HEK293 (cell line): ENCODE results near the gene FGF7.

Source experiments
- CTCF ChIA-PET: fragments of 350-600 bp; formaldehyde crosslinking; extraction: SDS; loops from one replicate; lab custom pipeline; 2021; ENCODE audit warnings: antibody characterized with exemption; lab: Yijun Ruan, JAX
- POLR2A ChIA-PET: fragments of 300-600 bp; formaldehyde crosslinking; extraction: SDS; loops from one replicate; lab custom pipeline; 2020; ENCODE audit warnings: antibody characterized with exemption, inconsistent platforms; lab: Yijun Ruan, JAX
- H3K27ac ChIP-seq: fragments of 200-500 bp; sonication (Bioruptor generic); 2 replicates; pipeline ENCODE4 v1.5.1; 2014; ENCODE audit warnings: low read depth, low read length, control low read depth, inconsistent platforms; ENCODE audit errors: extremely low read depth
- H3K36me3 ChIP-seq, 2 experiments: fragments of 200-500 bp in 1 of 2; sonication (Bioruptor generic) in 1 of 2; 1 replicate in 1 of 2; 2 replicates in 1 of 2; pipeline ENCODE4 v1.5.1; 2014 to 2017; ENCODE audit warnings: inconsistent platforms in 2 of 2, low read length in 2 of 2; ENCODE audit not compliant: control insufficient read depth in 2 of 2, insufficient read depth in 1 of 2
- H3K4me1 ChIP-seq: fragments of 200-500 bp; sonication (Bioruptor generic); 2 replicates; pipeline ENCODE4 v1.5.1; 2014; ENCODE audit warnings: mild to moderate bottlenecking, low read length, inconsistent platforms; ENCODE audit not compliant: control insufficient read depth, insufficient read depth
- H3K4me3 ChIP-seq: 2 replicates; pipeline ENCODE4 v1.5.1; 2011; ENCODE audit warnings: low read depth, mild to moderate bottlenecking, control low read depth, low read length, moderate library complexity
- H3K9me3 ChIP-seq: fragments of 200-500 bp; sonication (Bioruptor generic); 2 replicates; pipeline ENCODE4 v1.5.1; 2014; ENCODE audit warnings: low read depth, low read length, inconsistent platforms; ENCODE audit not compliant: control insufficient read depth, insufficient read depth
- HOXA7 ChIP-seq: sonication (generic); formaldehyde crosslinking; IDR thresholded peaks from 2 replicates; pipeline ENCODE4 v1.8.1; 2022; ENCODE audit warnings: missing genetic modification reagents, borderline replicate concordance
- HOXD13 ChIP-seq: sonication (generic); formaldehyde crosslinking; IDR thresholded peaks from 2 replicates; pipeline ENCODE4 v1.8.0; 2022; ENCODE audit warnings: missing genetic modification reagents, borderline replicate concordance
- MEIS1 ChIP-seq: sonication (generic); formaldehyde crosslinking; IDR thresholded peaks from 2 replicates; pipeline ENCODE4 v1.8.1; 2022; ENCODE audit warnings: missing genetic modification reagents, mild to moderate bottlenecking, borderline replicate concordance
- SETDB1 ChIP-seq: IDR thresholded peaks from one replicate; pipeline ENCODE4 v1.6.1; 2017; ENCODE audit warnings: mild to moderate bottlenecking, low read length, moderate library complexity, mixed read lengths; ENCODE audit not compliant: insufficient read length
- ZBTB10 ChIP-seq: fragments of 450-650 bp; formaldehyde crosslinking; IDR thresholded peaks from 2 replicates; pipeline ENCODE4 v1.5.1; 2016; ENCODE audit warnings: missing biosample characterization, missing genetic modification characterization
- ZIC2 ChIP-seq: fragments of 450-650 bp; formaldehyde crosslinking; IDR thresholded peaks from 2 replicates; pipeline ENCODE4 v1.5.1; 2016; ENCODE audit warnings: missing biosample characterization, missing genetic modification characterization
- ZNF211 ChIP-seq: fragments of 450-650 bp; formaldehyde crosslinking; IDR thresholded peaks from 2 replicates; pipeline ENCODE4 v1.5.1; 2016; ENCODE audit warnings: low read depth, missing biosample characterization, missing genetic modification characterization
- ZNF214 ChIP-seq: fragments of 450-650 bp; formaldehyde crosslinking; IDR thresholded peaks from 2 replicates; pipeline ENCODE4 v1.5.1; 2017; ENCODE audit warnings: missing biosample characterization, mild to moderate bottlenecking, missing genetic modification characterization, borderline replicate concordance
- ZNF223 ChIP-seq: fragments of 450-650 bp; formaldehyde crosslinking; IDR thresholded peaks from 2 replicates; pipeline ENCODE4 v1.5.1; 2016; ENCODE audit warnings: missing biosample characterization, missing genetic modification characterization
- ZNF239 ChIP-seq: fragments of 450-650 bp; formaldehyde crosslinking; IDR thresholded peaks from 2 replicates; pipeline ENCODE4 v1.5.1; 2016; ENCODE audit warnings: missing biosample characterization, missing genetic modification characterization
- ZNF26 ChIP-seq: fragments of 450-650 bp; formaldehyde crosslinking; IDR thresholded peaks from 2 replicates; pipeline ENCODE4 v1.5.1; 2016; ENCODE audit warnings: missing biosample characterization, missing genetic modification characterization
- ZNF324 ChIP-seq: fragments of 450-650 bp; formaldehyde crosslinking; IDR thresholded peaks from 2 replicates; pipeline ENCODE4 v1.5.1; 2016; ENCODE audit warnings: missing biosample characterization, missing genetic modification characterization
- ZNF37A ChIP-seq: fragments of 450-650 bp; IDR thresholded peaks from 2 replicates; pipeline ENCODE4 v1.5.1; 2018; ENCODE audit warnings: missing biosample characterization, missing genetic modification characterization
- ZNF488 ChIP-seq: fragments of 450-650 bp; formaldehyde crosslinking; IDR thresholded peaks from 2 replicates; pipeline ENCODE4 v1.5.1; 2016; ENCODE audit warnings: missing biosample characterization, missing genetic modification characterization
- ZNF629 ChIP-seq: fragments of 450-650 bp; formaldehyde crosslinking; IDR thresholded peaks from 2 replicates; pipeline ENCODE4 v1.5.1; 2017; ENCODE audit warnings: missing biosample characterization, missing genetic modification characterization
- ZNF658 ChIP-seq: fragments of 450-650 bp; formaldehyde crosslinking; IDR thresholded peaks from 2 replicates; pipeline ENCODE4; 2016; ENCODE audit warnings: missing biosample characterization, missing genetic modification characterization
- ZNF792 ChIP-seq: fragments of 450-650 bp; formaldehyde crosslinking; IDR thresholded peaks from 2 replicates; pipeline ENCODE4 v1.5.1; 2016; ENCODE audit warnings: missing biosample characterization, missing genetic modification characterization
- ZNF837 ChIP-seq: fragments of 450-650 bp; formaldehyde crosslinking; IDR thresholded peaks from 2 replicates; pipeline ENCODE4 v1.5.1; 2016; ENCODE audit warnings: missing biosample characterization, missing genetic modification characterization
- ZXDB ChIP-seq: fragments of 450-650 bp; formaldehyde crosslinking; IDR thresholded peaks from 2 replicates; pipeline ENCODE4 v1.5.1; 2016; ENCODE audit warnings: missing biosample characterization, missing genetic modification characterization
- TF ChIP-seq, protein P1 (sequence below): fragments of 450-650 bp; formaldehyde crosslinking; IDR thresholded peaks from 2 replicates; pipeline ENCODE4 v1.5.1; 2016; ENCODE audit warnings: missing biosample characterization, missing genetic modification characterization, low read depth
- TF ChIP-seq, protein P2 (sequence below): fragments of 450-650 bp; formaldehyde crosslinking; conservative IDR thresholded peaks from 2 replicates; pipeline ENCODE4 v1.5.1; 2016; ENCODE audit warnings: low read depth, missing biosample characterization, missing genetic modification characterization
- TF ChIP-seq, protein P3 (sequence below): fragments of 450-650 bp; formaldehyde crosslinking; IDR thresholded peaks from 2 replicates; pipeline ENCODE4 v1.5.1; 2016; ENCODE audit warnings: missing biosample characterization, missing genetic modification characterization

Gene FGF7

DNA sequence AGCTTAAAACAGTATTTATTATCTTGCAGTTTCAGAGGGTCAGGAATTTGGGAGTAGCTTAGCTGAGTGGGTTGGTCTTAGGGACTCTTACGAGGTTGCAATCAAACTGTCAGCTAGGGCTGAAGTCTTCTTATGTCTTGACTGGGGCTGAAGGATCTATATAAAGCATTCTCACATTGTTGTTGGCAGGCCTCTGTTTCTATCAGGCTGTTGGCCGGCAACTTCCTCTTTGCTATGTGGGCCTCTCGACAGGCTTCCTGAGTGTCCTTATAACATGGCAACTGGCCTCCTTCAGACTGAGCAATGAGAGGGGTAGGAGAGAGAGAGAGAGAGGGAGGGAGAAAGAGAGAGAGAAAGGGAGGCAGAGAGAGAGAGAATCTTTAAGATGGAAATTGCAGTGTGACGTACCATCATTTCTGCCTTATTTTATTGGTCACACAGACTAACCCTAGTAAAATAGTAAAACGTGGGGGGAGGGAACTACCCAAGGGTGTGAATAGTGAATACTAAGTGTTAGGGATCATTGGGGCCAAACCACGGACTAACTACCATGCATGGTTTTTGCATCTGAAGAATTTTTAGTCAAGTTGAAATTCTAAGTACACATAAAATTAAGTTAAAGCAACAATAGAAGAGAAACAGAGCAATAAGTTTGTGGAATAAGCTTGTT lies 16.1 kb downstream of the FGF7 start:
- POLR2A ChIA-PET = no interaction called here
- Histone ChIP-seq H3K27ac (no peak overlapping the region), H3K9me3 (no peaks in the 10 kb centered on the region), H3K4me1 (no peaks in the 10 kb centered on the region), H3K4me3 (no peak overlapping the region), H3K36me3 (no peaks in the 10 kb centered on the region)
- TF ChIP-seq MEIS1 (CRISPR knock-in tag) (no peak), ZIC2 (no peak), ZNF792 (tag by site-specific recombination) (no peak), ZNF488 (no peak), SETDB1 (no peak), ZNF214 (tag by site-specific recombination) (no peak), ZNF211 (tag by site-specific recombination) (no peak), ZBTB10 (tag by site-specific recombination) (no peak), ZXDB (tag by site-specific recombination) (no peak), ZNF629 (tag by site-specific recombination) (no peak), ZNF239 (tag by site-specific recombination) (no peak)
- TF ChIP-seq, protein P1, sequence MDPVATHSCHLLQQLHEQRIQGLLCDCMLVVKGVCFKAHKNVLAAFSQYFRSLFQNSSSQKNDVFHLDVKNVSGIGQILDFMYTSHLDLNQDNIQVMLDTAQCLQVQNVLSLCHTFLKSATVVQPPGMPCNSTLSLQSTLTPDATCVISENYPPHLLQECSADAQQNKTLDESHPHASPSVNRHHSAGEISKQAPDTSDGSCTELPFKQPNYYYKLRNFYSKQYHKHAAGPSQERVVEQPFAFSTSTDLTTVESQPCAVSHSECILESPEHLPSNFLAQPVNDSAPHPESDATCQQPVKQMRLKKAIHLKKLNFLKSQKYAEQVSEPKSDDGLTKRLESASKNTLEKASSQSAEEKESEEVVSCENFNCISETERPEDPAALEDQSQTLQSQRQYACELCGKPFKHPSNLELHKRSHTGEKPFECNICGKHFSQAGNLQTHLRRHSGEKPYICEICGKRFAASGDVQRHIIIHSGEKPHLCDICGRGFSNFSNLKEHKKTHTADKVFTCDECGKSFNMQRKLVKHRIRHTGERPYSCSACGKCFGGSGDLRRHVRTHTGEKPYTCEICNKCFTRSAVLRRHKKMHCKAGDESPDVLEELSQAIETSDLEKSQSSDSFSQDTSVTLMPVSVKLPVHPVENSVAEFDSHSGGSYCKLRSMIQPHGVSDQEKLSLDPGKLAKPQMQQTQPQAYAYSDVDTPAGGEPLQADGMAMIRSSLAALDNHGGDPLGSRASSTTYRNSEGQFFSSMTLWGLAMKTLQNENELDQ (tag by site-specific recombination) = no peak
- TF ChIP-seq, protein P2, sequence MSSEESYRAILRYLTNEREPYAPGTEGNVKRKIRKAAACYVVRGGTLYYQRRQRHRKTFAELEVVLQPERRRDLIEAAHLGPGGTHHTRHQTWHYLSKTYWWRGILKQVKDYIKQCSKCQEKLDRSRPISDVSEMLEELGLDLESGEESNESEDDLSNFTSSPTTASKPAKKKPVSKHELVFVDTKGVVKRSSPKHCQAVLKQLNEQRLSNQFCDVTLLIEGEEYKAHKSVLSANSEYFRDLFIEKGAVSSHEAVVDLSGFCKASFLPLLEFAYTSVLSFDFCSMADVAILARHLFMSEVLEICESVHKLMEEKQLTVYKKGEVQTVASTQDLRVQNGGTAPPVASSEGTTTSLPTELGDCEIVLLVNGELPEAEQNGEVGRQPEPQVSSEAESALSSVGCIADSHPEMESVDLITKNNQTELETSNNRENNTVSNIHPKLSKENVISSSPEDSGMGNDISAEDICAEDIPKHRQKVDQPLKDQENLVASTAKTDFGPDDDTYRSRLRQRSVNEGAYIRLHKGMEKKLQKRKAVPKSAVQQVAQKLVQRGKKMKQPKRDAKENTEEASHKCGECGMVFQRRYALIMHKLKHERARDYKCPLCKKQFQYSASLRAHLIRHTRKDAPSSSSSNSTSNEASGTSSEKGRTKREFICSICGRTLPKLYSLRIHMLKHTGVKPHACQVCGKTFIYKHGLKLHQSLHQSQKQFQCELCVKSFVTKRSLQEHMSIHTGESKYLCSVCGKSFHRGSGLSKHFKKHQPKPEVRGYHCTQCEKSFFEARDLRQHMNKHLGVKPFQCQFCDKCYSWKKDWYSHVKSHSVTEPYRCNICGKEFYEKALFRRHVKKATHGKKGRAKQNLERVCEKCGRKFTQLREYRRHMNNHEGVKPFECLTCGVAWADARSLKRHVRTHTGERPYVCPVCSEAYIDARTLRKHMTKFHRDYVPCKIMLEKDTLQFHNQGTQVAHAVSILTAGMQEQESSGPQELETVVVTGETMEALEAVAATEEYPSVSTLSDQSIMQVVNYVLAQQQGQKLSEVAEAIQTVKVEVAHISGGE = no peak
- CTCF ChIA-PET = interaction anchor here (0.5 kb wide), 1 partner anchor 466 kb away, joined by 3 read pairs; no protein-coding TSS in a partner anchor

DNA sequence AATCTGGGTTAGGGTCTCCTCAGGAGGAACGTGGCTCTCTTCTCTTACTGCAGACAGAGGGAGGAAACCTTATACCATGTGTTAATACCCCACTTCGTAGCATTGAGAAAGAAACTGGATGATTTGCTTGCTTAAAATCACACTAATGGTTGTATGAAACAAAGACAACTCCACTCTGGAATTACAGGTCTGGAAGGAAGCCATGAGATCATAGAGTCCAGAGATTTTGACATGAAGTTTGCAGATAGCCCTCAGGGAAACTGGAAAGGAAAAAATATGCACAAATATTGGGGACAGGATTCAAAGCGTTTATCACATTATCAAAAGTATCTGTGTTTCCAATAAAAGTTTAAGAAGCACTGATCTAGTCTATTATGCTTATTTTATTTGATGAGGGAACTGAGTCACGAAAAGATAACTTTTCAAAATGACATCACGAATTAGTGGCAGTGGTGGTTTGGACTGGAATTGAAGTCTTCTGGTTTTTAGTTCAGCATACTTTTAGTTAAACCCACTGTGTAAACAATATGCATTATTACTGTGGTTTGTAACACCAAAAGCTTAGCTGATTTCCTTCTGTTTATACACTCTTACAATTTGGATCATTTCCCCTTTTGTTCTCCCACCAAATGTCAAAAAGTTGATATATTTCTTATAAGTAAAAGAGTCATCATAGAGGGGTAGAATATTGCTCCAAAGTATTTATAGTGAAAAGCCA lies 16.8 kb downstream of the FGF7 start:
- POLR2A ChIA-PET = no interaction called here
- H3K9me3 ChIP-seq = no peaks in the 10 kb centered on the region
- no peaks in the 10 kb centered on the region for H3K36me3 ChIP-seq
- CTCF ChIA-PET = interaction anchor here (0.5 kb wide), 1 partner anchor 465 kb away, joined by 3 read pairs; no protein-coding TSS in a partner anchor
- no peak overlapping the region for H3K4me3 ChIP-seq
- H3K4me1 ChIP-seq = no peaks in the 10 kb centered on the region
- no peak overlapping the region for H3K27ac ChIP-seq
- no peak for TF ChIP-seq ZNF37A (tag by site-specific recombination)
- no peak for TF ChIP-seq ZNF223 (tag by site-specific recombination)
- no peak for TF ChIP-seq ZNF837 (tag by site-specific recombination)
- TF ChIP-seq HOXD13 (CRISPR knock-in tag) = no peak
- TF ChIP-seq HOXA7 = no peak
- TF ChIP-seq ZNF324 (tag by site-specific recombination) = no peak
- TF ChIP-seq ZNF26 (tag by site-specific recombination) = no peak
- TF ChIP-seq, protein P3, sequence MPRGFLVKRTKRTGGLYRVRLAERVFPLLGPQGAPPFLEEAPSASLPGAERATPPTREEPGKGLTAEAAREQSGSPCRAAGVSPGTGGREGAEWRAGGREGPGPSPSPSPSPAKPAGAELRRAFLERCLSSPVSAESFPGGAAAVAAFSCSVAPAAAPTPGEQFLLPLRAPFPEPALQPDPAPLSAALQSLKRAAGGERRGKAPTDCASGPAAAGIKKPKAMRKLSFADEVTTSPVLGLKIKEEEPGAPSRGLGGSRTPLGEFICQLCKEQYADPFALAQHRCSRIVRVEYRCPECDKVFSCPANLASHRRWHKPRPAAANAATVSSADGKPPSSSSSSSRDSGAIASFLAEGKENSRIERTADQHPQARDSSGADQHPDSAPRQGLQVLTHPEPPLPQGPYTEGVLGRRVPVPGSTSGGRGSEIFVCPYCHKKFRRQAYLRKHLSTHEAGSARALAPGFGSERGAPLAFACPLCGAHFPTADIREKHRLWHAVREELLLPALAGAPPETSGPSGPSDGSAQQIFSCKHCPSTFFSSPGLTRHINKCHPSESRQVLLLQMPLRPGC (tag by site-specific recombination) = no peak
- TF ChIP-seq ZNF658 (tag by site-specific recombination) = no peak
